ENCODE measurements around the gene PAEP. TPM values are rescaled to one million over a fixed set of nuclear protein-coding genes. Genes with fewer than 3 reads are reported as not detected.
"Not testable (repeated sequence)": the region's sequence is repeated elsewhere in the genome, so short reads cannot be mapped to it uniquely, and the experiment has no call there.

PAEP gene
- total RNA-seq, 1 experiment from 2014 or later = not detected

- no peaks in the 10 kb centered on the region for H3K36me3 Mint-ChIP-seq (ENCODE audit: insufficient read depth, unreplicated experiment)
- POLR2A ChIA-PET = interaction anchor here (0.6 kb wide), 1 partner anchor 308 kb away, joined by 3 read pairs; no protein-coding TSS in a partner anchor
- no peaks in the 10 kb centered on the region for H3K4me1 Mint-ChIP-seq (ENCODE audit: insufficient read depth, unreplicated experiment)
- H3K27me3 Mint-ChIP-seq (ENCODE audit: insufficient read depth, unreplicated experiment) = peaks cover 12% of the 10 kb centered on the region
- H3K27ac Mint-ChIP-seq (ENCODE audit: low read depth, unreplicated experiment) = no peak overlapping the region
- no peaks in the 10 kb centered on the region for H3K9me3 Mint-ChIP-seq (ENCODE audit: unreplicated experiment)
- intact Hi-C loops (cut with micrococcal nuclease) = no loop called here
- TF ChIP-seq, protein P1, sequence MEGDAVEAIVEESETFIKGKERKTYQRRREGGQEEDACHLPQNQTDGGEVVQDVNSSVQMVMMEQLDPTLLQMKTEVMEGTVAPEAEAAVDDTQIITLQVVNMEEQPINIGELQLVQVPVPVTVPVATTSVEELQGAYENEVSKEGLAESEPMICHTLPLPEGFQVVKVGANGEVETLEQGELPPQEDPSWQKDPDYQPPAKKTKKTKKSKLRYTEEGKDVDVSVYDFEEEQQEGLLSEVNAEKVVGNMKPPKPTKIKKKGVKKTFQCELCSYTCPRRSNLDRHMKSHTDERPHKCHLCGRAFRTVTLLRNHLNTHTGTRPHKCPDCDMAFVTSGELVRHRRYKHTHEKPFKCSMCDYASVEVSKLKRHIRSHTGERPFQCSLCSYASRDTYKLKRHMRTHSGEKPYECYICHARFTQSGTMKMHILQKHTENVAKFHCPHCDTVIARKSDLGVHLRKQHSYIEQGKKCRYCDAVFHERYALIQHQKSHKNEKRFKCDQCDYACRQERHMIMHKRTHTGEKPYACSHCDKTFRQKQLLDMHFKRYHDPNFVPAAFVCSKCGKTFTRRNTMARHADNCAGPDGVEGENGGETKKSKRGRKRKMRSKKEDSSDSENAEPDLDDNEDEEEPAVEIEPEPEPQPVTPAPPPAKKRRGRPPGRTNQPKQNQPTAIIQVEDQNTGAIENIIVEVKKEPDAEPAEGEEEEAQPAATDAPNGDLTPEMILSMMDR (IDR thresholded peaks at IDR 0.05; ENCODE audit: unreplicated experiment) = no peak
- CTCF ChIA-PET = interaction anchor here (0.6 kb wide), 1 partner anchor 268 kb away, joined by 3 read pairs; no protein-coding TSS in a partner anchor
- DNase-seq (ENCODE audit: unreplicated experiment) = no peak
- no peak overlapping the region for H3K4me3 Mint-ChIP-seq (ENCODE audit: unreplicated experiment)
- BruUV-seq (replicated peaks) = no TSS peak
Observed at GRCh38 chr9:135526089-135526729, 35.3 kb upstream of the PAEP start.

DNA sequence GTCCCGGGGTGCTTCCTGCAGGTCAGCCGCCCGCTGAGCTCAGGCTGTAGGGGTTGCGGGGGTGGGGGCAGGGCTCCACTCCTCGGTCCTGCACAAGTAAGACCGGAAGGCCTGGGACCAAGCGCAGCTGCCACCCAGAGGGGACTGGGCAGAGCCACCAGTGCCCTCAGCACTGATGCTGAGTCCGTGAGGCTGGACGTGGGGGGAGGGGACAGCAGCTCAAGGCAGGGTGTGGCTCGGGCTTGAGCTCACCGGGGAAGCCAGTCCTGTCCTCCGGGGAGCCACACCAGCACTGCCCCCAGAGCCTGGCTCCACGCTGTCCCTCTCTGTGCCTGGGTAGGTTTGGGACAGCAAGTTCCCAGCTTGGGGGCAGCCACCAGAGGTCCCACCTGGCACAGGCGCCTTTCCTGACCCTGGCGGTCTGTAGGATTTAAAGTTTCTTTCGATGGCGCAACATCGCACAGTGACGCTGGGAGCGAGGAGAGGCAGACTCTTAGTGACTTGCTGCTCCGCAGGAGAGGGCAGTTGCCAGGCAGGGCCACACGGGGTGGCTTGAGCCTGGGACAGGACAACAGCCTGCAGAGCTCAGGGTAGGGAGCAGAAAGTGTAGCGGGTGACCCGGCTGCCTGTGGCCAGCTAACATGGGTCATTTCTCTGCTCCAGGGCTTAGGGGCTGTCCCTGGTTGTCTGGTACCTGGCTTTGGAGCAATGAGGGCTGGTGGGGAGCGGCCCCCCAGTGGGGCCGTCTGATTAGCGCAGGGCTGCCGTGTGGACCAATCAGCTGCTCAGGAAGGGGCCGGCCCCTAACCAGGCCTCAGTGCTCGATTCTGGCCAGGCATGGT lies 34.6 kb upstream of the PAEP start:
- no peak for DNase-seq (ENCODE audit: unreplicated experiment)
- Mint-ChIP-seq H3K27ac (ENCODE audit: low read depth, unreplicated experiment) (no peak overlapping the region), H3K4me3 (ENCODE audit: unreplicated experiment) (no peak overlapping the region), H3K9me3 (ENCODE audit: unreplicated experiment) (no peaks in the 10 kb centered on the region), H3K36me3 (ENCODE audit: insufficient read depth, unreplicated experiment) (no peaks in the 10 kb centered on the region), H3K27me3 (ENCODE audit: insufficient read depth, unreplicated experiment) (peaks cover 12% of the 10 kb centered on the region), H3K4me1 (ENCODE audit: insufficient read depth, unreplicated experiment) (no peaks in the 10 kb centered on the region)
- BruUV-seq (replicated peaks) = no TSS peak
- ChIA-PET CTCF (no interaction called here), POLR2A (interaction anchor here (0.6 kb wide), 1 partner anchor 309 kb away, joined by 3 read pairs; no protein-coding TSS in a partner anchor)
- intact Hi-C loops (cut with micrococcal nuclease) = no loop called here
- TF ChIP-seq, protein P1 (IDR thresholded peaks at IDR 0.05; ENCODE audit: unreplicated experiment) = no peak

DNA sequence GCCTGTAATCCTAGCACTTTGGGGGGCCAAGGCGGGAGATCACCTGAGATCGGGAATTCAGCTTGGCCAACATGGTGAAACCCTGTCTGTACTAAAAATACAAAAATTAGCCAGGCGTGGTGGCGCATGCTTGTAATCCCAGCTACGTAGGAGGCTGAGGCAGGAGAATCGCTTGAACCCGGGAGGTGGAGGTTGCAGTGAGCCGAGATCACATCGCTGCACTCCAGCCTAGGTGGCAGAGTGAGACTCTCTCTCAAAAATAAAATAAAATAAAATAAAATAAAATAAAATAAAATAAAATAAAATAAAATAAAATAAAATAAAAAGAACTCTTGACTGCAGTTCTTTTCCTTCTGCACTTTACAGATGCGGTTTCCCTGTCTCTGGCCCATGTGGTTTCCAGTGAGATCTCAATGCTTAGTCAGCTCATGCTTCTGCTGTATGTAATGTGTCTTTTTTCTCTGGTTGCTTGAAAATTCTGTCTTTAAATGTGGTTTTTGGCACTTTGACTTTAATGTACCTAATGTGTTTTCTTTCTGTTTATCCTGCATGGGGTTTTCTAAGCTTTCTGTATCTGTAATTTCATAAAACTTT lies 32.6 kb upstream of the PAEP start:
- POLR2A ChIA-PET = interaction anchor here (0.5 kb wide), 1 partner anchor 16 kb away, joined by 3 read pairs; no protein-coding TSS in a partner anchor
- intact Hi-C loops (cut with micrococcal nuclease); DNase-seq (ENCODE audit: unreplicated experiment); H3K4me1 Mint-ChIP-seq (ENCODE audit: insufficient read depth, unreplicated experiment); H3K36me3 Mint-ChIP-seq (ENCODE audit: insufficient read depth, unreplicated experiment); H3K27ac Mint-ChIP-seq (ENCODE audit: low read depth, unreplicated experiment); H3K9me3 Mint-ChIP-seq (ENCODE audit: unreplicated experiment); H3K4me3 Mint-ChIP-seq (ENCODE audit: unreplicated experiment); CTCF ChIA-PET; BruUV-seq (replicated peaks): not testable (repeated sequence)
- peaks cover 13% of the 10 kb centered on the region for H3K27me3 Mint-ChIP-seq (ENCODE audit: insufficient read depth, unreplicated experiment)

DNA sequence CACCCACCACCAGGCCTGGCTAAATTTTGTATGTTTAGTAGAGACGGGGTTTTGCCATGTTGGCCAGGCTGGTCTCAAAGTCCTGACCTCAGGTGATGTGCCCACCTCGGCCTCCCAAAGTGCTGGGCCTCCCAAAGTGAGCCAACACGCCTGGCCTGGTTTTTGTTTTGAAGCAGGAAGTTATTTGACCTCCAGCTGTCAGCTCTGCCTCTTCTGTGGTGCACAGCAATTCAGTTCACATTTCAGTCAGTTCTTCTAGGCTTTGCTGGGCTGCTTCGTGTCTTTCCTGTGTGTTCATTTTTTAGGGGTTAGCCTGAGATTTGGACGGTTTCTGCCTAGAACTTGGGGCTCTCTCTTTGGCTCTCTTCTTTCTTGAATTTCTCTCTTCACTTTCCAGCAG lies 31.4 kb upstream of the PAEP start:
- no TSS peak for BruUV-seq (replicated peaks)
- H3K36me3 Mint-ChIP-seq (ENCODE audit: insufficient read depth, unreplicated experiment) = no peaks in the 10 kb centered on the region
- no peak for DNase-seq (ENCODE audit: unreplicated experiment)
- peaks cover 25% of the 10 kb centered on the region for H3K27me3 Mint-ChIP-seq (ENCODE audit: insufficient read depth, unreplicated experiment)
- no peak overlapping the region for H3K27ac Mint-ChIP-seq (ENCODE audit: low read depth, unreplicated experiment)
- ChIA-PET POLR2A (no interaction called here), CTCF (interaction anchor here (1.1 to 1.2 kb wide), 2 partner anchors 53 to 73 kb away, joined by 4 read pairs; no protein-coding TSS in a partner anchor)
- TF ChIP-seq, protein P1 (IDR thresholded peaks at IDR 0.05; ENCODE audit: unreplicated experiment) = no peak
- no peak overlapping the region for H3K4me3 Mint-ChIP-seq (ENCODE audit: unreplicated experiment)
- intact Hi-C loops (cut with micrococcal nuclease) = no loop called here
- H3K4me1 Mint-ChIP-seq (ENCODE audit: insufficient read depth, unreplicated experiment) = no peaks in the 10 kb centered on the region
- H3K9me3 Mint-ChIP-seq (ENCODE audit: unreplicated experiment) = no peaks in the 10 kb centered on the region
